ENCODE data around the gene NLRP6. TPM values are rescaled to one million over a fixed set of nuclear protein-coding genes. Genes with fewer than 3 reads are reported as not detected.
"Not testable (repeated sequence)": the region's sequence is repeated elsewhere in the genome, so short reads cannot be mapped to it uniquely, and the experiment has no call there.

NLRP6 gene
- total RNA-seq, 2 donors from 2014 or later: 0.19 to 0.20 TPM

DNA sequence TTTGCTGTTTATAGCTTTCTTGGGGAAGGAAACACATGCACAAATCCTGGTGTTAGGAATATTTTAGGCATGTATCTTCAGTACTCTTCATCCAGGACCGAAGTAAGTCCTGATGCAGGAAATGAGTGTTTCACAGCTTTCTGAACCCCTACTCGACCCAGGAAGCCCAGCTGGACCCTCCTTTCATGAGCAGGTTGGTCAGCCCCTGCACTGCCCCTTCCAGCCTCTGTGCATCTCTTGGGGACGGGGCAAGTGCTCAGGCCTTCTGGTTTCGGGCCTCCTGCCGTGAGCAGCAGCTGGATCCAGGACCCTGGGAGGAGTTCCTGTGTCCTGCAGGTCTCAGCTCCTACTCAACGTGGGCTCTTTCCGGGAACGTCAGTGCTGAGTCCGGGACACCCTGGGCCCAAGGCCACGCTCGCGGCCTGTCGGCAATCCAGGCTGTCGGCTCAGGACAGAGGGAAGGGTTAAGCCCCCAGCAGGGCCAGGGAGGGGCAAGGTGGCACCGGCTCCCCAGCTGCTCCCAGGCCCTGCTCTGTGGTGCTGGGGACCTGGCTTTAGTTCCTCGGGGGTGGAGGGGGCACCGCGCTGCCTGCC lies 31.9 kb downstream of the NLRP6 start:
- Histone ChIP-seq H3K27ac (peak overlapping the region; percentile 83 to 87), H3K4me3 (peak overlapping the region; percentile 50 to 57), H3K4me1 (peaks cover 0 to 28% of the 10 kb centered on the region in 2 donors)
- not testable (repeated sequence) for H3K27me3 ChIP-seq; DNase-seq (ENCODE audit: low spot score); H3K36me3 ChIP-seq; H3K9me3 ChIP-seq

DNA sequence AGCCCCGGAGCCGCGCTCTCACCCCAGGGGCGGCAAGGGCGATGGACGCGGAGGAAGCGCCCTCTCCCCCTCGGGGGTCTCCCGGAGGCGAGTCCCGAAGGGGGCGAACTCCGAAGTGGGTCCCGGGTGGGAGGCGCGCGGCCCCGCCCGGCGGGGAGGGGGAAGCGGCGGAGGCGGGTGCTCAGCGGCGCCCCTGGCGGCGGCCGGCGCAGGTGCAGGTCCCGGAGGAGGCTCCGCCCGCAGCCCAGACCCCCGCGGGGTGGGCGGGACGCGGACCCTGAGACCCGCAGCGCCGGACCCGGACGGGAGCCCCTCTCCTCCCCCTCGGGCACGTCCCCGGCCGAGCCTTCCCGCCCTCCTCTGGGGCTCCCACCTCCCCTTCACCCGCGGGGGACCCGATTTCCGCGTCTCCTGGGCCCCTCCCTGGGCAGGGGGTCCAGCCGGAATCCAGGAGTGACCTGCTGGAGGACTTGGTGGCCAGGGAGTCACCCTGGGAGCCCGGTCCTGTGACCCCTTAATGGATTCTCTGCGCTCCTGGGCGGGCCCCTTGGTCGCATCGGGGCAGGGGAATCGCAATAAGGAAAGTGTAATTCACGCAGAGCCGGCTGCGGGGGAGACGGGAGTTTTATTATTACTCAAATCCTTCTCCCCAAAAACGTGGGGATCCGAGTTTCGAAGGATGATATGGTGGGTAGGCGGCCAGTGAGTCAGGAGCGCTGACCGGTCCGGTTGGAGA lies 33.0 kb downstream of the NLRP6 start:
- DNase-seq (ENCODE audit: low spot score); H3K36me3 ChIP-seq; H3K9me3 ChIP-seq; H3K27me3 ChIP-seq: not testable (repeated sequence)
- peak overlapping the region; percentile 84 to 88 for H3K27ac ChIP-seq
- peaks cover 0 to 39% of the 10 kb centered on the region in 2 donors for H3K4me1 ChIP-seq
- peak overlapping the region; percentile 26 to 44 for H3K4me3 ChIP-seq

DNA sequence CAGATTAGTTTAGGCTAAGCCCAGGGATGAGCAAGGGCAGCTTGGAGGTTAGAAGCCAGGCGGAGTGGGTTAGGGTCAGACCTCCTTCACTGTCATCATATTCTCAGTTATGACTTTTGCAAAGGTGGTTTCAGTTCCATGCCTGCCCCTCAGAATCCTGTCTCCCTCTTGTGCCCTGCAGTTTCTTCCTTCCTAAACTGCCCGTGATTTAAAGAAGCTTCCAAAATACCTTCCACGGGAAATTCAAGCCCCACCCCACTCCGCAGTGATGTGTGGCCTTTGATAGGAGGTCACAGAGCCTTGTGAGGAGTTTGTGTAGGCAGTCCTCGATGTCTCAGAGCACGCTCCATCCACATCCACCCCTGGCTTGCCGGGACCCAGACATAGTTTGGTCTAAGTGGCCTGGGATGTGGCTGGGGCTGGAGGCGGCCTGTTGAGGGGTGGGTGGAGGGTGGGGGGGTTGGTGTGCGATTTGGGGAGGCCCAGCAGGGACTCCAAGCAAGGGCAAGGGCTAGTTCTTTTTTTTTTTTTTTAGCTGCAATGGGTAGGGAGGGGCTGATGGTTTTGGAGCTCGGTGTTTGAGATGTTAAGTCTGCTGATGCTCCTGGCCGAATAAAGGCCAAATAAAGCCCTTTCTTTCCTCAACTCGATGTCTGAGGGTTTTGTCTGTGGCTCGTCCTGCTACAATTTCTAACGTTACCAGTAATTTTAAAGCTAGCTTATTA lies 34.0 kb downstream of the NLRP6 start:
- DNase-seq (ENCODE audit: low spot score): no peak
- Histone ChIP-seq H3K9me3 (no peaks in the 10 kb centered on the region), H3K36me3 (no peaks in the 10 kb centered on the region), H3K27me3 (no peaks in the 10 kb centered on the region), H3K4me1 (peaks cover 0 to 49% of the 10 kb centered on the region in 2 donors), H3K27ac (peak overlapping the region; percentile 84 to 88), H3K4me3 (peak overlapping the region in 1 of 2 donors; percentile 44)
- TF ChIP-seq, protein P1, sequence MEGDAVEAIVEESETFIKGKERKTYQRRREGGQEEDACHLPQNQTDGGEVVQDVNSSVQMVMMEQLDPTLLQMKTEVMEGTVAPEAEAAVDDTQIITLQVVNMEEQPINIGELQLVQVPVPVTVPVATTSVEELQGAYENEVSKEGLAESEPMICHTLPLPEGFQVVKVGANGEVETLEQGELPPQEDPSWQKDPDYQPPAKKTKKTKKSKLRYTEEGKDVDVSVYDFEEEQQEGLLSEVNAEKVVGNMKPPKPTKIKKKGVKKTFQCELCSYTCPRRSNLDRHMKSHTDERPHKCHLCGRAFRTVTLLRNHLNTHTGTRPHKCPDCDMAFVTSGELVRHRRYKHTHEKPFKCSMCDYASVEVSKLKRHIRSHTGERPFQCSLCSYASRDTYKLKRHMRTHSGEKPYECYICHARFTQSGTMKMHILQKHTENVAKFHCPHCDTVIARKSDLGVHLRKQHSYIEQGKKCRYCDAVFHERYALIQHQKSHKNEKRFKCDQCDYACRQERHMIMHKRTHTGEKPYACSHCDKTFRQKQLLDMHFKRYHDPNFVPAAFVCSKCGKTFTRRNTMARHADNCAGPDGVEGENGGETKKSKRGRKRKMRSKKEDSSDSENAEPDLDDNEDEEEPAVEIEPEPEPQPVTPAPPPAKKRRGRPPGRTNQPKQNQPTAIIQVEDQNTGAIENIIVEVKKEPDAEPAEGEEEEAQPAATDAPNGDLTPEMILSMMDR (IDR thresholded peaks at IDR 0.05): no peak

DNA sequence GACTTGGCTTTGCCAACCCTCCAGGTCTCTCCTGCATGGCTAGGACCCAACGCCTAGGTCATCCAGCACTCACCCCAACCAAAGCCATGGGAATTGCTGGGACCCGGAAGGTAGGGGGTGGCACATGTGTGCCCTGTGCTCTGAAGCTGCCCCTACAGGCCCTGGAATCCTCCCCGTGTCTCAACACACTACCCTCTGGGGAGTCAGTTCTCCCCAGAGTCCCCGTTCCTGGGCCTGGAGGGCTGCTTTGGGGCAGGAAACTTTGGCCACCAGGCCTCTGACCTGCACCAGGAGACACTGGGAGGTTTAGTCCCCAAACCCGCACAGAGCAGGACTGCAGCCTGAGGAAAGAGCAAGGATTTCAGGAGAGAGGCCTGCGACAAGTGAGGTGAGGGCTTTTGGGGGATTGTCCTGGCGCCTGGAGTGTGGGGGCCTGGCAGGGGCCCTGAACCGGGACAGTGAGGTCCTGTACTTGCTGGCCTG lies 35.1 kb downstream of the NLRP6 start:
- peaks cover 0 to 54% of the 10 kb centered on the region in 2 donors for H3K4me1 ChIP-seq
- DNase-seq (ENCODE audit: low spot score): no peak
- TF ChIP-seq, protein P1 (IDR thresholded peaks at IDR 0.05): no peak
- no peaks in the 10 kb centered on the region for H3K36me3 ChIP-seq
- peak overlapping the region; percentile 84 to 88 for H3K27ac ChIP-seq
- no peaks in the 10 kb centered on the region for H3K27me3 ChIP-seq
- no peaks in the 10 kb centered on the region for H3K9me3 ChIP-seq
- H3K4me3 ChIP-seq: peak overlapping the region; percentile 54 to 58

DNA sequence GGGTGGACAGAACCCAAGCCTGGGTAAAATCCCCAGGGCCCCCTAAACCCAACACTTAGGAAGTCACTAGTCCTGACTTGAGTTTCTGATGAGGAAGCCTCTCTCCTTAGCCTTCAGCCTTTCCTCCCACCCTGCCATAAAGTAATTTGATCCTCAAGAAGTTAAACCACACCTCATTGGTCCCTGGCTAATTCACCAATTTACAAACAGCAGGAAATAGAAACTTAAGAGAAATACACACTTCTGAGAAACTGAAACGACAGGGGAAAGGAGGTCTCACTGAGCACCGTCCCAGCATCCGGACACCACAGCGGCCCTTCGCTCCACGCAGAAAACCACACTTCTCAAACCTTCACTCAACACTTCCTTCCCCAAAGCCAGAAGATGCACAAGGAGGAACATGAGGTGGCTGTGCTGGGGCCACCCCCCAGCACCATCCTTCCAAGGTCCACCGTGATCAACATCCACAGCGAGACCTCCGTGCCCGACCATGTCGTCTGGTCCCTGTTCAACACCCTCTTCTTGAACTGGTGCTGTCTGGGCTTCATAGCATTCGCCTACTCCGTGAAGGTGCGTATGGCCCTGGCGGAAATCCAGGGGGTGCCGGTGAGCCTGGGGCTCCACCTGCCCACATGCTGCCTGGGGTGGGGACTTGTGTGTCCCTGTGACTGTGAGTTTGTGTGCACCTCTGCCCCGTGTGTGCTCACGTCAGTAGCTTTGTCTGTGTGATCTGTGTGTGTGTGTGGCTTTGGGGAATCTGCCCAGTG lies 35.8 kb downstream of the NLRP6 start, which contains the start of gene IFITM1:
TSS of gene IFITM1 (plus strand) at position 254 of the 767 bp plus-strand sequence. CDS start at position 385, 131 bp downstream.
- peaks cover 0 to 54% of the 10 kb centered on the region in 2 donors for H3K4me1 ChIP-seq
- TF ChIP-seq, protein P1 (IDR thresholded peaks at IDR 0.05): no peak
- no peaks in the 10 kb centered on the region for H3K36me3 ChIP-seq
- no peaks in the 10 kb centered on the region for H3K9me3 ChIP-seq
- H3K4me3 ChIP-seq: peak within 1 kb of the TSS; percentile 54 to 58
- no peak for DNase-seq (ENCODE audit: low spot score)
- peak within 1 kb of the TSS; percentile 84 to 88 for H3K27ac ChIP-seq
- no peaks in the 10 kb centered on the region for H3K27me3 ChIP-seq

DNA sequence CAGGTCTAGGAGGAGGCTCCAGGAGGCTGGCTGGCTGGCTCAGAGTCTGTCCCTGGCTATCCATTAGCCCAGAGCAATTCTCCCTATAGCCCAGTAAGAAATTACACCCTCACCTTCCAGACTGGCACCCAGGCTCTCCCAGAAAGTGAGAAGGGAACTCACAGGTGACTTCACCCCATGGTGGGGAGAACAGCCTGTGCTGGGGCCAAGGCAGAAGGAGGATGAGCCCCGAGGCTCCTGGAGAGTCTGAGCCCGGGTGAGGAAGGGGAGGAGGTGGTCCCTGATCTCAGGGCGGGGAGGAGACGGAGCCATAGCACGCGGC lies 36.3 kb downstream of the NLRP6 start:
- not testable (repeated sequence) for H3K9me3 ChIP-seq; DNase-seq (ENCODE audit: low spot score); H3K36me3 ChIP-seq; H3K27me3 ChIP-seq
- Histone ChIP-seq H3K27ac (peak overlapping the region; percentile 84 to 88), H3K4me1 (peaks cover 0 to 52% of the 10 kb centered on the region in 2 donors), H3K4me3 (peak overlapping the region; percentile 54 to 58)
